ENCODE data around the gene PARVG.

PARVG gene

GRCh38 chr22:44186121-44186510 lies 5.4 kb downstream of the PARVG start:
- TF ChIP-seq, protein P1, sequence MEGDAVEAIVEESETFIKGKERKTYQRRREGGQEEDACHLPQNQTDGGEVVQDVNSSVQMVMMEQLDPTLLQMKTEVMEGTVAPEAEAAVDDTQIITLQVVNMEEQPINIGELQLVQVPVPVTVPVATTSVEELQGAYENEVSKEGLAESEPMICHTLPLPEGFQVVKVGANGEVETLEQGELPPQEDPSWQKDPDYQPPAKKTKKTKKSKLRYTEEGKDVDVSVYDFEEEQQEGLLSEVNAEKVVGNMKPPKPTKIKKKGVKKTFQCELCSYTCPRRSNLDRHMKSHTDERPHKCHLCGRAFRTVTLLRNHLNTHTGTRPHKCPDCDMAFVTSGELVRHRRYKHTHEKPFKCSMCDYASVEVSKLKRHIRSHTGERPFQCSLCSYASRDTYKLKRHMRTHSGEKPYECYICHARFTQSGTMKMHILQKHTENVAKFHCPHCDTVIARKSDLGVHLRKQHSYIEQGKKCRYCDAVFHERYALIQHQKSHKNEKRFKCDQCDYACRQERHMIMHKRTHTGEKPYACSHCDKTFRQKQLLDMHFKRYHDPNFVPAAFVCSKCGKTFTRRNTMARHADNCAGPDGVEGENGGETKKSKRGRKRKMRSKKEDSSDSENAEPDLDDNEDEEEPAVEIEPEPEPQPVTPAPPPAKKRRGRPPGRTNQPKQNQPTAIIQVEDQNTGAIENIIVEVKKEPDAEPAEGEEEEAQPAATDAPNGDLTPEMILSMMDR (IDR thresholded peaks at IDR 0.05; ENCODE audit: borderline replicate concordance, control extremely low read depth, extremely low read depth, insufficient read depth, missing control alignments), result no peak
- DNase-seq (ENCODE audit: low spot score), result no peak
- in situ Hi-C loops (cut with MboI; ENCODE audit: low sequenced_read_pairs, unreplicated experiment), result no loop called here

DNA sequence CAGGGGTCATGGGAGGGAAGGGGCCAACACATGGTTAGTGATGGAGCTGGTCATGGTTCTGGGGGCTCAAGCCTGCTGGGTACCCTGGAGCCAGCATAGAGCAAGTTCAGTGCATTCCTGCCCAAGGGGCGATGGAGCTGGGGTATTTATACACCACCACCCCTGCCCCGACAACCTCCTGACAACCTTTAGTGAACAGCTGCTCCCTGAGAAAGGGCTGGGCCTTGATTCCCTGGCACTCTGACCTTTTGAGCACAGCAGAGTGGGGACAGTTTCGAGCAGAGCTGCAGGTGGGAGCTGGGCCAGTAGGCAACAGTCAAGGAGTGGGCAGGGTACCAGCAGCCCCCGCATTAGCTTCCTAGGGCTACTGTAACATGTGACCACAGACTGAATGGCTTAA lies 6.0 kb downstream of the PARVG start:
- no peak for DNase-seq (ENCODE audit: low spot score)

DNA sequence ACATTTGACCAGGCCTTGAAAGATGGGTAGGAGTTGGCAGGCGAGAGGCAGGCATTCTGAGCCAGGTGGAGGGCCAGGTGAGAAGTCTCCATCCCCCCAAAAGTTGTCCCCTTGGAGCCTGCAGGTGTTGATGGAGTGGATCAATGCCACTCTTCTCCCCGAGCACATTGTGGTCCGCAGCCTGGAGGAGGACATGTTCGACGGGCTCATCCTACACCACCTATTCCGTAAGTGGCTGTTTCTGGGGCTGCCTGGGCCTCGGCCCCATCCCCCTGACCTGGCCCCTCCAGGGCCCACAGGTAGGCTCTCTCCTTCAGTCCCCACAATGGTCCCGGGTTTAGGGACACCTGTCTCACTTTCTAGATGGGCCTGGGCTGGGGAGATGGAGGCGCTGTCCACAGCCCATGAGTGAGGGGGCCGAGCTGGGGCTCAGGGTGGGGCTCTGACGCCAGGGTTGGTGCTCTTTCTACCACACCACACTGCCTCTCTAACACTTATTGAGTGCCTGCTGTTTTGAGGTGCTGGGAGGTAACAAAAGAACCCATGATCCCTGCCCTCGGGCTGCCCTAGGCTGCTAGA lies 7.0 kb downstream of the PARVG start:
- TF ChIP-seq, protein P1 (IDR thresholded peaks at IDR 0.05; ENCODE audit: borderline replicate concordance, control extremely low read depth, extremely low read depth, insufficient read depth, missing control alignments), result no peak
- no peak for DNase-seq (ENCODE audit: low spot score)
- in situ Hi-C loops (cut with MboI; ENCODE audit: low sequenced_read_pairs, unreplicated experiment), result no loop called here

More for the DNA sequence above, 6.0 kb downstream of the PARVG start:
- TF ChIP-seq, protein P1 (IDR thresholded peaks at IDR 0.05; ENCODE audit: borderline replicate concordance, control extremely low read depth, extremely low read depth, insufficient read depth, missing control alignments), result no peak
- in situ Hi-C loops (cut with MboI; ENCODE audit: low sequenced_read_pairs, unreplicated experiment), result no loop called here

GRCh38 chr22:44188316-44188715 lies 7.6 kb downstream of the PARVG start:
- no peak for DNase-seq (ENCODE audit: low spot score)
- in situ Hi-C loops (cut with MboI; ENCODE audit: low sequenced_read_pairs, unreplicated experiment), result no loop called here
- TF ChIP-seq, protein P1 (IDR thresholded peaks at IDR 0.05; ENCODE audit: borderline replicate concordance, control extremely low read depth, extremely low read depth, insufficient read depth, missing control alignments), result no peak

DNA sequence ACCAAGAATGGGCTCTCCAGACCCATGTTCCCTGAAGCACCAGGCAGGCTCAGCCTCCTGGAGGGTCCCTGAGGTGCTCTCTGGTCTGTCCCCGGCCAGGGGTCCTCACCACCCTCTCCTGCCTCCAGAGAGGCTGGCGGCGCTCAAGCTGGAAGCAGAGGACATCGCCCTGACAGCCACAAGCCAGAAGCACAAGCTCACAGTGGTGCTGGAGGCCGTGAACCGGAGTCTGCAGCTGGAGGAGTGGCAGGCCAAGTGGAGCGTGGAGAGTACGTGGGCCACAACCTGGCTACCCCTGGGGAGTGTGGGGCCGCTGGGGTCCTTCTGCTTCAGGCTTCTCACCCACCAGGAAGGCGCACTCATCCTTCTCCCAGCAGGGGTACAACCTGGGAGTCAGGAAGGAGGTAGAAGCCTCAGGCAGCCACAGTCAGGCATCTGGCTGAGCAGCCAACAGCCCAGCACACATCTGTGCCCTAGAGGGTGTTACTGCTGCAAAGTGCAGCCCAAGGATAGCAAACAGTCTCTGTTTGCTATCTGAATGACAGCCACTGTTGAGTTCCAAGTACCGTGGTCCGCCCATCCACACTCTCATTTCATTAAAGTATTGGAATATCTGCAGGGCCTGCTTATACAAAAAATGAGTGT lies 8.4 kb downstream of the PARVG start:
- TF ChIP-seq, protein P1 (IDR thresholded peaks at IDR 0.05; ENCODE audit: borderline replicate concordance, control extremely low read depth, extremely low read depth, insufficient read depth, missing control alignments), result no peak

GRCh38 chr22:44190381-44190976 lies 9.8 kb downstream of the PARVG start:
- TF ChIP-seq, protein P1 (IDR thresholded peaks at IDR 0.05; ENCODE audit: borderline replicate concordance, control extremely low read depth, extremely low read depth, insufficient read depth, missing control alignments), result no peak
- in situ Hi-C loops (cut with MboI; ENCODE audit: low sequenced_read_pairs, unreplicated experiment), result no loop called here
- no peak for DNase-seq (ENCODE audit: low spot score)

More for the DNA sequence above, 8.4 kb downstream of the PARVG start:
- no peak for DNase-seq (ENCODE audit: low spot score)
- in situ Hi-C loops (cut with MboI; ENCODE audit: low sequenced_read_pairs, unreplicated experiment), result no loop called here
